Pancreas (tissue), 10 donors: ENCODE results near the gene OR6J1. TPM values are rescaled to one million over a fixed set of nuclear protein-coding genes. Genes with fewer than 3 reads are reported as not detected.
"Not testable (repeated sequence)": the region's sequence is repeated elsewhere in the genome, so short reads cannot be mapped to it uniquely, and the experiment has no call there.

Source experiments
- ATAC-seq, 4 donors: fragments of 200-7000 bp; cut with Tn5 transposase; one replicate each; pipeline versions ENCODE4 v1.8.0 to v1.9.1; 2020; ENCODE audit warnings: mild to moderate bottlenecking in 4 of 4, moderate library complexity in 4 of 4
- DNase-seq, 6 donors: peaks; one replicate each; pipeline ENCODE4 v3.0.0-alpha.2; 2020
- FAIRE-seq: peaks from 2 replicates; lab custom pipeline; 2012; peaks lifted over from hg19 to GRCh38; lab: Jason Lieb, UNC
- H3K27ac ChIP-seq, 4 donors: fragments of 200-600 bp; sonication (generic); 1 replicate in 3 of 4; 2 replicates in 1 of 4; pipeline versions ENCODE4 v1.5.0 to v1.8.0; 2020
- H3K27me3 ChIP-seq, 4 donors: fragments of 200-600 bp; one replicate each; pipeline ENCODE4 v1.8.0; 2021
- H3K36me3 ChIP-seq, 3 donors: fragments of 200-600 bp; sonication (generic) in 1 of 3; one replicate each; pipeline versions ENCODE4 v1.5.0 to v1.8.0; 2020 to 2021
- H3K4me1 ChIP-seq, 3 donors: fragments of 200-600 bp; one replicate each; pipeline ENCODE4 v1.8.0; 2021
- H3K4me3 ChIP-seq, 4 donors: fragments of 200-600 bp; sonication (generic) in 2 of 4; one replicate each; pipeline versions ENCODE4 v1.5.0 to v1.8.0; 2020 to 2021
- H3K9me3 ChIP-seq, 4 donors: fragments of 200-600 bp; one replicate each; pipeline ENCODE4 v1.8.0; 2021
- WGBS, 2 donors: extraction: QIAGEN DNeasy Blood & Tissue Kit; methylation state at CpG; one replicate each; pipeline ENCODE4 v1.1.7; 2013; 5-methylcytosine and 5-hydroxymethylcytosine counted together
- intact Hi-C, 3 donors: fragments of 100-400 bp; cut with DNase I; formaldehyde crosslinking; loops; one replicate each; pipeline versions ENCODE4 v1.11.1 to v1.14.2; 2022
- polyA plus RNA-seq, 2 donors: library from polyadenylated mRNA; stranded (reverse); fragments of 200-250 nt; gene quantifications; one replicate each; pipeline ENCODE4 v1.2.3, GENCODE V29; 2013
- total RNA-seq, 6 donors: library from RNA; stranded (reverse); fragmentation: NEBNext Ultra II Directional in 4 of 6; extraction: Animal tissue kit (Norgen Biotek cat#: 25700) in 4 of 6; gene quantifications; one replicate each; pipeline versions ENCODE4 v1.2.1 to v1.2.4, GENCODE V29; 2021 to 2023
- TF ChIP-seq, protein P1 (sequence below), 4 donors: fragments of 200-600 bp; sonication (generic) in 3 of 4; IDR thresholded peaks; one replicate each; pipeline versions ENCODE4 v1.5.0 to v1.8.0; 2021; ENCODE audit warnings: antibody characterized with exemption in 4 of 4
- donor health status: healthy with polysubstance abuse.
- donor health status: DM: no; HTN: no; CAD: no; lungs with moderate emphysema.
- donor health status: DM: no; HTN: no; CAD: no.
- donor health status: control.
- donor health status: control.
- donor health status: Bipolar disorder and iron deficiency.
- donor health status: DM: yes; HTN: yes; CAD: no.
- donor health status: DM: no; HTN: no; CAD: no.
- donor health status: DM: no; HTN: no; CAD: no.
- donor health status: DM: yes; HTN: yes; CAD: no.

The OR6J1 gene
- total and polyA plus RNA-seq, 8 donors, result 0.03 to 0.05 TPM; not detected in 6

- no peaks in the 10 kb centered on the region for H3K36me3 ChIP-seq
- no peaks in the 10 kb centered on the region for H3K27me3 ChIP-seq
- DNase-seq, result peak; percentile 98 to 100 (median 100)
- peaks cover 25 to 39% (median 26%) of the 10 kb centered on the region in 3 donors for H3K4me1 ChIP-seq
- H3K4me3 ChIP-seq, result peak within 1 kb of the TSS; percentile 41 to 71 (median 66)
- WGBS, 2 donors, result 0% methylated on average over 44 of the region's 44 CpGs
- TF ChIP-seq, protein P1, sequence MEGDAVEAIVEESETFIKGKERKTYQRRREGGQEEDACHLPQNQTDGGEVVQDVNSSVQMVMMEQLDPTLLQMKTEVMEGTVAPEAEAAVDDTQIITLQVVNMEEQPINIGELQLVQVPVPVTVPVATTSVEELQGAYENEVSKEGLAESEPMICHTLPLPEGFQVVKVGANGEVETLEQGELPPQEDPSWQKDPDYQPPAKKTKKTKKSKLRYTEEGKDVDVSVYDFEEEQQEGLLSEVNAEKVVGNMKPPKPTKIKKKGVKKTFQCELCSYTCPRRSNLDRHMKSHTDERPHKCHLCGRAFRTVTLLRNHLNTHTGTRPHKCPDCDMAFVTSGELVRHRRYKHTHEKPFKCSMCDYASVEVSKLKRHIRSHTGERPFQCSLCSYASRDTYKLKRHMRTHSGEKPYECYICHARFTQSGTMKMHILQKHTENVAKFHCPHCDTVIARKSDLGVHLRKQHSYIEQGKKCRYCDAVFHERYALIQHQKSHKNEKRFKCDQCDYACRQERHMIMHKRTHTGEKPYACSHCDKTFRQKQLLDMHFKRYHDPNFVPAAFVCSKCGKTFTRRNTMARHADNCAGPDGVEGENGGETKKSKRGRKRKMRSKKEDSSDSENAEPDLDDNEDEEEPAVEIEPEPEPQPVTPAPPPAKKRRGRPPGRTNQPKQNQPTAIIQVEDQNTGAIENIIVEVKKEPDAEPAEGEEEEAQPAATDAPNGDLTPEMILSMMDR (IDR thresholded peaks at IDR 0.05), result no peak
- no peaks in the 10 kb centered on the region for H3K9me3 ChIP-seq
- peak within 1 kb of the TSS; percentile 76 to 99 (median 98) for H3K27ac ChIP-seq
- ATAC-seq, result peak; percentile 96 to 99 (median 97)
- intact Hi-C loops, result no loop called here
- peak; percentile 92 for FAIRE-seq
Measured at GRCh38 chr14:22589096-22589839, 54.9 kb downstream of the OR6J1 start, which contains the start of gene DAD1. Gene DAD1, minus strand, starts transcription at chr14:22589224. Its CDS starts 67 bp downstream, at chr14:22589157.

- H3K9me3 ChIP-seq, result no peaks in the 10 kb centered on the region
- WGBS, 2 donors, result 0 to 1% methylated on average over 17 of the region's 17 CpGs
- intact Hi-C loops, result no loop called here
- H3K4me3 ChIP-seq, result peak overlapping the region; percentile 41 to 71 (median 66)
- H3K4me1 ChIP-seq, result peaks cover 27 to 41% (median 27%) of the 10 kb centered on the region in 3 donors
- DNase-seq, result no peak
- TF ChIP-seq, protein P1 (IDR thresholded peaks at IDR 0.05), result no peak
- H3K27me3 ChIP-seq, result no peaks in the 10 kb centered on the region
- no peak for ATAC-seq
- FAIRE-seq, result no peak
- H3K36me3 ChIP-seq, result no peaks in the 10 kb centered on the region
- peak overlapping the region; percentile 76 to 99 (median 98) for H3K27ac ChIP-seq
Measured at GRCh38 chr14:22588526-22589095, 55.5 kb downstream of the OR6J1 start.

DNA sequence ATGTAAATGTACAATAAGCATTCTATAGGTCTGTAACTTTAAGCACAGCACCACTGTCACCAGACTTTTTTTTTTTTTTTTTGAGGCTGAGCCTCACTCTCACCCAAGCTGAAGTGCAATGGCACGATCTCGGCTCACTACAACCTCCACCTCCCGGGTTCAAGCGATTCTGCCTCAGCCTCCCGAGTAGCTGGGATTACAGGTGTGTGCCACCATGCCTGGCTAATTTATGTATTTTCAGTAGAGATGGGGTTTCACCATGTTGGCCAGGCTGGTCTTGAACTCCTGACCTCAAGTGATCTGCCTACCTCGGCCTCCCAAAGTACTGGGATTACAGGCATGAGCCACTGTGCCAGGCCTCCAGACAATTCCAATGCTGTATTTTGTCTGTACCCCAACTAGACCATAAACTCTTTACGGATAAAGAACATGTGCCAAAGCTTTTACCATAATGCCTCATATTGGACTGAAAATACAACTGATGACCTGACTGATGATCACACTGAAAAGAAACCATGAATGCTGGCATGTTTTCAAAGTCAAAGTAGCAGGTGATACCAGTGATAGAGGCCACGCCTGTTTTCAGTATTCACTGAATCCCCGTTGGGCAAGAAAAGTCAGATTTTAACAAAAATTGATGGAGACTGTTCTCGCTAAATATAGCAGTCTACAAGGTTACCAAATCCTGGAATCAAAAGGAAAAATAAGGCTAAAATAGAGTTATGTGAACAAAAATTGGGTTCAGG, 56.3 kb downstream of the OR6J1 start:
- Histone ChIP-seq H3K4me1 (peaks cover 27 to 41% (median 27%) of the 10 kb centered on the region in 3 donors), H3K27ac (peak overlapping the region in 1 of 4 donors; percentile 11), H3K4me3 (peak overlapping the region; percentile 41 to 71 (median 66))
- FAIRE-seq, H3K36me3 ChIP-seq, intact Hi-C loops, H3K27me3 ChIP-seq, ATAC-seq, DNase-seq, H3K9me3 ChIP-seq: not testable (repeated sequence)
- WGBS, 2 donors, result 56 to 62% methylated on average over 10 of the region's 10 CpGs

- Histone ChIP-seq H3K27me3 (no peaks in the 10 kb centered on the region), H3K36me3 (no peaks in the 10 kb centered on the region), H3K27ac (no peak overlapping the region), H3K4me3 (peak overlapping the region in 2 of 4 donors; percentile 65 to 71), H3K9me3 (no peaks in the 10 kb centered on the region), H3K4me1 (peaks cover 27 to 41% (median 27%) of the 10 kb centered on the region in 3 donors)
- WGBS, 2 donors, result 77 to 82% methylated on average over 5 of the region's 5 CpGs
- FAIRE-seq, result no peak
- no peak for ATAC-seq
- TF ChIP-seq, protein P1 (IDR thresholded peaks at IDR 0.05), result no peak
- DNase-seq, result no peak
- intact Hi-C loops, result no loop called here
Measured at GRCh38 chr14:22587247-22587646, 56.9 kb downstream of the OR6J1 start.

- FAIRE-seq (no peak), DNase-seq (no peak), ATAC-seq (no peak)
- no peak overlapping the region for H3K4me3 ChIP-seq
- H3K9me3 ChIP-seq, result no peaks in the 10 kb centered on the region
- no peaks in the 10 kb centered on the region for H3K27me3 ChIP-seq
- H3K4me1 ChIP-seq, result peaks cover 21 to 42% (median 33%) of the 10 kb centered on the region in 3 donors
- intact Hi-C loops, result no loop called here
- no peak overlapping the region for H3K27ac ChIP-seq
- TF ChIP-seq, protein P1 (IDR thresholded peaks at IDR 0.05), result no peak
- H3K36me3 ChIP-seq, result no peaks in the 10 kb centered on the region
- 37 to 50% methylated on average over 1 of the region's 1 CpG for WGBS, 2 donors
Measured at GRCh38 chr14:22583994-22584393, 60.2 kb downstream of the OR6J1 start.
